Measurements from ENCODE around the gene AP2M1.

The AP2M1 gene

GRCh38 chr3:184230081-184230602 lies 55.5 kb downstream of the AP2M1 start:
- no peak for DNase-seq

- DNase-seq, result no peak
These were observed 56.2 kb downstream of the AP2M1 start for GRCh38 chr3:184230603-184231528.

GRCh38 chr3:184231671-184232070 lies 57.0 kb downstream of the AP2M1 start:
- no peak for DNase-seq

- DNase-seq, result no peak
These were observed 58.6 kb downstream of the AP2M1 start for GRCh38 chr3:184233127-184233843.

Data from right forelimb (tissue), 1 donor.